ENCODE results near the gene VSIR.

VSIR gene

DNA sequence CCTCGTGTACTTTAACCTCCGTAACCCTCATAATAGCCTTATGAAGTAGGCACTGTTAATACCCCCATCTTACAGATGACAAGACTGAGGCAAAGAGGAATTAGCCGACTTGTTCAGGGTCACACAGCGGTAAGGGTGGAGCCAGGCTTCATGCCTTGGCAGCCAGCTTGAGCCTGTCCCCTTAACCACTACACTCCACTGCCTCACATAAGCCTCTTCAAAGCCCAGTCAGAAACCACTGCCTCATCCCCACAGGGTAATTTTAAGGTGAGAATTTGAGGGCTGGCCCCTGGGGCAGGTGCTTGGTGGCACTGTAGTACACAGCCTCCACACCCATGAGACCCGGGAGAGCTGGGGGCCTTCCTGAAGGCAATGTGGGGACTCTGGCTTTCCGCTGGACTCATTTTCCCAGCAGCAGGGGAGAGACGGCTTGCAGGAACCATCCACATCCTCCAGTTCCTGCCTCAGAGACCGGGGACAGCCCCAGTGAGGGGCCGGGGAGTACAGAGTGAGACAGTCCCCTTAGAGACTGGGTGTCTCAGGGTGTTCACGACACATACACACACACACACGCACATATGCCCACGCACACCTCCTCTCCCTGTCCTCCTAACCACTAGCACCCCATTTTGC lies 46.1 kb downstream of the VSIR start:
- peak; percentile 62 to 75 for DNase-seq

DNA sequence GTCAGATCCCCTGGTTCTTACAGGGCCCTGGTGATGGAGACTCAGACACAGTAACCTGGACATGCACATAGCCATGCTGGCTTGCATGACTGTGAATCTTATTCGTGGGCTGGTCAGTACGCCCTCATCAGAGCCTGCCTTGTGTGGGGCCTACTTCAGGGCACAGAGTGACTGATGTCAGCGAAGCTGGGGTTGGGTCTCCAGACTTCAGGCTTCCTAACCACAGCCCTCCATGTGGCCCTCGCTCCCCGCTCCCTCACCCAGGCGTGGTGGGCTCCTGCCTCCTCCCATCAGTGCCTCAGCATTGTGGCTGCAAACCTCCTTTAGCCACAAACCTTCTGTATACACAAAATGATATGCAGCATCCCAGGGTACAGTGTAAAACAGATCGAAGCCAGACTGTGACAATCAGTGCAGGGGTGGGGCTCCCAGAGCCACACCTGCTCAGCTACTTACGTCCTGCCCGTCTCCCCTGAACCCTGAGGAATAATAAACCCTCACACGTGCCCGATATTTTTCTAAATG lies 46.7 kb downstream of the VSIR start:
- peak in 1 of 2 donors; percentile 58 for DNase-seq

GRCh38 chr10:71725998-71726579 lies 47.2 kb downstream of the VSIR start:
- DNase-seq: peak; percentile 80 to 87

GRCh38 chr10:71725249-71725648 lies 48.1 kb downstream of the VSIR start:
- DNase-seq: no peak

DNA sequence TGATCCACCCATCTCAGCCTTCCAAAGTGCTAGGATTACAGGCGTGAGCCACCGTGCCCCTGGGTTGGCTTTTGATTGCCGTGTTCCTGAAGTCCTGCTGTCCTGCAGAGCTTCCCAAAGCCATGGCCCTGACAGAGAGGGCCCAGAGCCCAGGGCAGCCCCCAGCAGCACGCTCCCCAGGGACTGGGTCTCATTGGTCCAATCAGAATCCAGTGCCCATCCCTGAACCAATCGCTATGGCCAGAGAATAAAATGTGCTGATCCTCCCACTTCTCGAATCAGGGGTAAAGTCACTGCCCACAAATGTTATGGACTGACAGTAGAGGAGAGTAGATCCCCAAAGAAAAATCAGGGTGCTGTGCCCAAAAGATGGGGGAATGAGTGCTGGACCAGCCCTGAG lies 48.8 kb downstream of the VSIR start:
- no peak for DNase-seq

GRCh38 chr10:71723311-71723710 lies 50.0 kb downstream of the VSIR start:
- DNase-seq: no peak

GRCh38 chr10:71722849-71723248 lies 50.5 kb downstream of the VSIR start:
- no peak for DNase-seq

GRCh38 chr10:71721313-71721712 lies 52.0 kb downstream of the VSIR start:
- no peak for DNase-seq

DNA sequence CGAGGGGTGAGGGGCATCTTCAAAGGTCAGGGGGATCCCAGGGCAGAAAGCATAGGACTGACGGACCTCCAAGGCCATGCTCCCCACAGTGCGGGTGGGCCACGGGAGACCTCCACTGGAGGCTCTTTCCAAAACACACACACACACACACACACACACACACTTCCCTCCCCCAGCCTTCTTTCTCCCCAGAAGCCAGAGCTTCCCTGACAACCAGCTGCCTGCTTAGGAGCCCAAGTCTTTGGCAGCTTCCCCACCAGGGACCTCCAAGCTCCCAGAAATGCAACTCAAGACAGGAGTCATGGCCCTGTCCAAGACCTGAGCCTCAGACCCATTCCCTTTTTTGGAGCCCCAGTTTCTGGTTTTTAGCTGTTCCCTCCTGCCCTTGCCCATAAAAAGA lies 53.0 kb downstream of the VSIR start:
- DNase-seq: no peak

- no peak for DNase-seq
These were observed 53.7 kb downstream of the VSIR start, which contains the start of gene C10orf105 for GRCh38 chr10:71719464-71720201. Gene C10orf105 (minus strand): TSS chr10:71719778. CDS start chr10:71716337, 3,441 bp downstream.

- no peak for DNase-seq
These were observed 54.3 kb downstream of the VSIR start for GRCh38 chr10:71719042-71719441.

GRCh38 chr10:71718165-71718698 lies 55.1 kb downstream of the VSIR start:
- no peak for DNase-seq

DNA sequence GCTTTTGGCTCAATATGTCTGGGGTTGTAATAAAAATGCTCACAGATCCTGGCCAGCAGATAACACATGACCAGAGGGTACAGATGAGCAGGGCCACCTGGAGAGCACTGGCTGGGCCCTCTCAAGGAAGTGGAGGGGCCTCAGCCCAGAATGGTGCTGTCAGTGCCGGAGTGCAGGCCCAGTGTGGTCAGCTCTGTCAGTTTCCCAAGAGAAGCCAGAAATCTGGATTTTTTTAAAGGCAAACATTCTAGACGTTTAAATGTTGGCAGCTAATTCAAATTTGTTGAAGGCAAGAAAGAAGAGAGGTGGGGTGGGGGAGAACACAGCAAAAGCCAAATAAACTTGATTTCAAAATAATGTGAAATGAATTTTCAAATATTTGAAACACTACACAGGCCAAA lies 55.8 kb downstream of the VSIR start:
- no peak for DNase-seq

- DNase-seq: no peak
These were observed 56.3 kb downstream of the VSIR start for GRCh38 chr10:71717056-71717455.

GRCh38 chr10:71716426-71716825 lies 56.9 kb downstream of the VSIR start:
- no peak for DNase-seq

GRCh38 chr10:71715860-71716259 lies 57.5 kb downstream of the VSIR start:
- DNase-seq: no peak

- DNase-seq: no peak
These were observed 58.3 kb downstream of the VSIR start for GRCh38 chr10:71715026-71715425.

DNA sequence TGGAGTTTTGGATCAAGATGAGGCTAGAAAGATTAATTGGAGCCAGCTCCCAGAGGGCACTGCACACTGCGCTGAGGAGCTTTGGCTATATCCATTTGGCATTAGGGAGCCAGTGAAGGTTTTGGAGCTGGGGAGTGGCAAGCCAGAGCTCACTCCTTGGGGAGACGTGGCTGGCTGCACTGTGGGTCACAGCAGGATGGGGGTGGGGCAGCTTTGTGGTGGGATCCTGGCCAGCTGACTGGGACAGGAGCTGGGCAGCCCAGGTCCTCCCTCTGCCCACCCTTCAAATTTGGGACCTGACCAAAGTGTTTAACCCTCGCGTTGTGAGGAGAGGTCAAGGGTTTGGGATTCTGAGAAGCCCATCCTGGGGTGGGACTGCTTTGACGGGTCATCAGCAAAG lies 58.7 kb downstream of the VSIR start:
- no peak for DNase-seq

GRCh38 chr10:71714031-71714410 lies 59.3 kb downstream of the VSIR start:
- no peak for DNase-seq

DNA sequence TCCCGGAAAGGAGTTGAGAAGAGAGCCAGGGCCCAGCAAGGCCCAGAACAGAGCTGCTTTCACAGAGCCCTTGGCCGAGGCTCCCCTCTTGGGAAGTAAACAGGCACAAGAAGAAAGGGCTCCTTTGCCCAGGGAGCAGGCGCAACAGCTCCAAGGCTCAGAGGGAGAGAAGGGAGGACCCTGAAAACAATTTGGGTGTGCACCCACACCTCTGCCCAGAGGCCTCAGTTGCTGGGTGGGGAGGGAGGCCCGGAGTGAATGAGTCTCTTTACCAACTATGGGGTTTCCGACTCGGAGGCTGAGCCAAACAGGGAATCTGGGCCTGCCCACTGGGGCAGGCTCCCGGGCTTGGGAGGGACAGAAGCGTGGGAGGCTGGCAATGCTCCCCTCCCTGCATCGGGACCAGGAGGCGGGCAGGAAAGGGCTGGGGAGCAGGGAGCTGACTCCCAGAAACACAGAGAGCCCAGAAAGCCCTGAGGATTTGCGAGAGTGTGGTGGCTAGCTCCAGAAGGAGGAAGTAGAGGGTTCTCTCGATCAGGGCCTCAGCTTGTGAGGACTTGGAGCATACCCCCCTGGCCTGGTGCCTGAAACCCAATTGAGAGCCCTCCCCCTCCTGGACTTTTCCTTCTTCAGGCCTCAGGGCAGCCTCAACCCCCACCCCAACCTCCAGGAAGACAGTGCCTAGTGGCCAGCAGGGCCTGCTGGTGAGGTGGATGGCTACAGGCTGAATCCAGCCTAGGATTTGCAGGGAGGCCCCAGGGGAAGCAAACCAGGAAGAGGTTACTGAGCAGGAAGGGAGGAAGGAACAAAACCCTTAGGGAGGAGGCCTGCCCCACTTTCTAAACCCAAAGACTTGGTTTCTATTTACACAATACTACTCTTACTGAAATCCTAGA lies 59.9 kb downstream of the VSIR start:
- peak in 1 of 2 donors; percentile 48 for DNase-seq

- peak in 1 of 2 donors; percentile 40 for DNase-seq
These were observed 60.7 kb downstream of the VSIR start for GRCh38 chr10:71712572-71713134.

DNA sequence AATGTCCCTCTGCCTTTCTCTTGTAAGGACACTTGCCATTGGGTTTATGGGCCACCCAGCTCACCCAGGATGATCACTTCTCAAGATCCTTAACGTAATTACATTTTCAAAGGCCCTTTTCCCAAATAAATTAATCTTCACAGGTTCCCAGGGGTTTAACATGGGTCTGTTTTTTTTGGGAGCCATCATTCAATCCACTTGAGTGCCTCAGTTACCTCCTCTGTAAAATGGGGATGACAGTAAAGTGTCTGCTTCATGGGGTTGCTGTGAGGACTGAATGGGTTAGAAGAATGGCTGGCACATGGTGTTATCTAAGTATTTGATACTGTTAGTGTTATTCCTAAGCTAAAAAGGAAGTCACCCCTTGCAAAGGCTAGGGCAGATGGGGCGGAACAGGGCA lies 61.1 kb downstream of the VSIR start:
- DNase-seq: no peak
